GM18508 (cell line): Measurements from ENCODE around the gene MCIDAS.

Experiments used
- ATAC-seq: cut with Tn5 transposase; IDR thresholded peaks from one replicate; pipeline ENCODE4 v1.9.1; 2021; ENCODE audit warnings: moderate number of reproducible peaks; ENCODE audit not compliant: insufficient read depth, unreplicated experiment

The MCIDAS gene

GRCh38 chr5:55171471-55171870 is 55.6 kb downstream of the MCIDAS start:
- no peak for ATAC-seq
